Skeletal muscle satellite cell (primary cell): ENCODE data around the gene CLPTM1L.
"Not testable (repeated sequence)": the region's sequence is repeated elsewhere in the genome, so short reads cannot be mapped to it uniquely, and the experiment has no call there.

Source experiments
- H3K27me3 ChIP-seq: 2 replicates; pipeline ENCODE4 v1.7.0; 2013; ENCODE audit warnings: low read length; ENCODE audit not compliant: control insufficient read depth, insufficient read depth
- H3K36me3 ChIP-seq: 2 replicates; pipeline ENCODE4 v1.7.0; 2013; ENCODE audit warnings: mild to moderate bottlenecking, control low read depth, low read length; ENCODE audit not compliant: insufficient read depth
- H3K4me1 ChIP-seq: 2 replicates; pipeline ENCODE4 v1.7.0; 2013; ENCODE audit warnings: low read length; ENCODE audit not compliant: control insufficient read depth, insufficient read depth
- H3K4me2 ChIP-seq: 2 replicates; pipeline ENCODE4 v1.7.0; 2013; ENCODE audit warnings: mild to moderate bottlenecking, low read length
- H3K4me3 ChIP-seq: 2 replicates; pipeline ENCODE4 v1.7.0; 2013; ENCODE audit warnings: low read length
- H3K9ac ChIP-seq: 2 replicates; pipeline ENCODE4 v1.7.0; 2013; ENCODE audit warnings: mild to moderate bottlenecking, low read depth, low read length, moderate library complexity
- H3K9me3 ChIP-seq: replicated peaks from 2 replicates; pipeline ENCODE4 v1.7.0; 2013; ENCODE audit warnings: mild to moderate bottlenecking, control low read depth, low read length

Gene CLPTM1L

DNA sequence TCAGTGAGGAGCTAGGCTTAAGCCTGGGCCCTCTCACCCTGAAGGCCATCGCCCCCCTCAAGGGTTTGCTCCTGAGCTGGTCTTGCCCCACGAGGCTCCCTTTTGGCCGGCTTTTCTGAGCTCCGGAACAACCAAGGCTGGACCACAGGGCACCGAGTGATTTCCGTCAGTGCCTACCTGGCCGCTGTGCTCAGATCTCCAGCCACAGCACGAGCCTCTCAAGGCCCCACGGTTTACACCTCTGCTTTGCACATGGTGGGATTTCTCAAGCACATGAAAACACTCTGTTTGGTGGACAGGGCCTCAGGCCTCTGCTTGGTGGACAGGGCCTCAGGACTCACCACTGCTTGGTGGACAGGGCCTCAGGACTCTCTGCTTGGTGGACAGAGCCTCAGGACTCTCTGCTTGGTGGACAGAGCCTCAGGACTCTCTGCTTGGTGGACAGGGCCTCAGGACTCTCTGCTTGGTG, 15.8 kb downstream of the CLPTM1L start:
- no peak overlapping the region for H3K4me3 ChIP-seq
- H3K36me3 ChIP-seq, result peaks cover 61% of the 10 kb centered on the region
- H3K9ac ChIP-seq, result no peak overlapping the region

DNA sequence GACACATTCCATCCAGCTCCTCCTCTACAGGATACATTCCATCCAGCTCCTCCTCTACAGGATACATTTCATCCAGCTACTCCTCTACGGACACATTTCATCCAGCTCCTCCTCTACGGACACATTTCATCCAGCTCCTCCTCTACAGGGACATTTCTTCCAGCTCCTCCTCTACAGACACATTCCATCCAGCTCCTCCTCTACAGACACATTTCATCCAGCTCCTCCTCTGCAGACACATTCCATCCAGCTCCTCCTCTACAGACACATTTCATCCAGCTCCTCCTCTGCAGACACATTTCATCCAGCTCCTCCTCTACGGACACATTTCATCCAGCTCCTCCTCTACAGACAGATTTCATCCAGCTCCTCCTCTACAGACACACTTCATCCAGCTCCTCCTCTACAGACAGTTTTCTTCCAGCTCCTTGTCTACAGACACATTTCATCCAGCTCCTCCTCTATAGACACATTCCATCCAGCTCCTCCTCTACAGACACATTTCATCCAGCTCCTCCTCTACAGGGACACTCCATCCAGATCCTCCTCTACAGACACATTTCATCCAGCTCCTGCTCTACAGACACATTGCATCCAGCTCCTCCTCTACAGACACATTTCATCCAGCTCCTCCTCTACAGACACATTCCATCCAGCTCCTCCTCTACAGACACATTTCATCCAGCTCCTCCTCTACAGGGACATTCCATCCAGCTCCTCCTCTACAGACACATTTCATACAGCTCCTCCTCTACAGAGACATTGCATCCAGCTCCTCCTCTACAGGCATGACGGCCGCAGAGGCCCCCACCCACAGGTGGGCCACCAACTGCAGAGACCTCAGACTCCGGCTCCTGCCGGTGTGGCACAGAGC, 16.4 kb downstream of the CLPTM1L start:
- not testable (repeated sequence) for H3K9me3 ChIP-seq, H3K4me2 ChIP-seq, H3K9ac ChIP-seq, H3K4me3 ChIP-seq, H3K27me3 ChIP-seq
- H3K36me3 ChIP-seq, result peaks cover 61% of the 10 kb centered on the region
- peaks cover 14% of the 10 kb centered on the region for H3K4me1 ChIP-seq

More for the DNA sequence above, 15.8 kb downstream of the CLPTM1L start:
- H3K9me3 ChIP-seq, result no peaks in the 10 kb centered on the region
- no peaks in the 10 kb centered on the region for H3K27me3 ChIP-seq
- no peak overlapping the region for H3K4me2 ChIP-seq
- peaks cover 14% of the 10 kb centered on the region for H3K4me1 ChIP-seq

DNA sequence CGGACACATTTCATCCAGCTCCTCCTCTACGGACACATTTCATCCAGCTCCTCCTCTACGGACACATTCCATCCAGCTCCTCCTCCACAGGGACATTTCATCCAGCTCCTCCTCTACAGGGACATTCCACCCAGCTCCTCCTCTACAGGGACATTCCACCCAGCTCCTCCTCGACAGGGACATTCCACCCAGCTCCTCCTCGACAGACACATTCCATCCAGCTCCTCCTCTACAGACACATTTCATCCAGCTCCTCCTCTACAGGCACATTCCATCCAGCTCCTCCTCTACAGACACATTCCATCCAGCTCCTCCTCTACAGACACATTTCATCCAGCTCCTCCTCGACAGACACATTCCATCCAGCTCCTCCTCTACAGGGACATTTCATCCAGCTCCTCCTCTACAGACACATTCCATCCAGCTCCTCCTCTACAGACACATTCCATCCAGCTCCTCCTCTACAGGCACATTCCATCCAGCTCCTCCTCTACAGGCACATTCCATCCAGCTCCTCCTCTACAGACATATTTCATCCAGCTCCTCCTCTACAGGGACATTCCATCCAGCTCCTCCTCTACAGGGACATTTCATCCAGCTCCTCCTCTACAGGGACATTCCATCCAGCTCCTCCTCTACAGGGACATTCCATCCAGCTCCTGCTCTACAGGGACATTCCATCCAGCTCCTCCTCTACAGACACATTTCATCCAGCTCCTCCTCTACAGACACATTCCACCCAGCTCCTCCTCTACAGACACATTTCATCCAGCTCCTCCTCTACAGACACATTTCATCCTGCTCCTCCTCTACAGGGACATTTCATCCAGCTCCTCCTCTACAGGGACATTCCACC, 17.8 kb downstream of the CLPTM1L start:
- H3K4me3 ChIP-seq, H3K27me3 ChIP-seq, H3K9me3 ChIP-seq: not testable (repeated sequence)
- Histone ChIP-seq H3K9ac (peak overlapping the region; percentile 22), H3K36me3 (peaks cover 60% of the 10 kb centered on the region), H3K4me1 (peaks cover 14% of the 10 kb centered on the region), H3K4me2 (peak overlapping the region; percentile 5)

DNA sequence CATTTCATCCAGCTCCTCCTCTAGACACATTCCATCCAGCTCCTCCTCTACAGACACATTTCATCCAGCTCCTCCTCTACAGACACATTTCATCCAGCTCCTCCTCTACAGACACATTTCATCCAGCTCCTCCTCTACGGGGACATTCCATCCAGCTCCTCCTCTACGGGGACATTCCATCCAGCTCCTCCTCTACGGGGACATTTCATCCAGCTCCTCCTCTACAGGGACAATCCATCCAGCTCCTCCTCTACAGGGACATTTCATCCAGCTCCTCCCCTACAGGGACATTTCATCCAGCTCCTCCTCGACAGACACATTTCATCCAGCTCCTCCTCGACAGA, 18.4 kb downstream of the CLPTM1L start:
- not testable (repeated sequence) for H3K9me3 ChIP-seq, H3K4me3 ChIP-seq, H3K9ac ChIP-seq, H3K27me3 ChIP-seq, H3K4me2 ChIP-seq
- Histone ChIP-seq H3K4me1 (peaks cover 14% of the 10 kb centered on the region), H3K36me3 (peaks cover 64% of the 10 kb centered on the region)

DNA sequence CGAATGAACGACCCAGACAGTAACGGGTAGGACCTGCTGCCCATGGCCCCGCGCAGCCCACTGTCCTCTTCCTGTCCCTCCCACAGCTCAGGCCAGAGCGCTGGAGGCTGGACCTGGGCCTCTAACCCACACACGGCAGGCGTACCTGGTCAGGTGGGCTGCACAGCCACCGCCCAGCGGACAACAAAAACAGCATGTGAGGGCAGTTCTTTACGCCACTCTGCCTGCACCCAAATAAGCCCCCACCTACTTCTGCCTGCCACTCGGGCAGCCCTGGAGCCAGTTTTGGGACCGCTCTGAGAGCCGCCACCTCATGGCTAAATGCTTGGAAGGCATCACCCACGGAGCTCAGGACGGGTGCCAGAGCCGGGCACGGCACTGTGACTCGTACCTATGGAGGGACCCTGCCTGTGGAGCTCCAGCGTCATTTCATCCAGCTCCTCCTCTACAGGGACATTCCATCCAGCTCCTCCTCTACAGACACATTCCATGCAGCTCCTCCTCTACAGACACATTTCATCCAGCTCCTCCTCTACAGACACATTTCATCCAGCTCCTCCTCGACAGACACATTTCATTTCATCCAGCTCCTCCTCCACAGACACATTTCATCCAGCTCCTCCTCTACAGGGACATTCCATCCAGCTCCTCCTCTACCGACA, 18.9 kb downstream of the CLPTM1L start:
- Histone ChIP-seq H3K4me3 (no peak overlapping the region), H3K4me1 (peaks cover 12% of the 10 kb centered on the region)

DNA sequence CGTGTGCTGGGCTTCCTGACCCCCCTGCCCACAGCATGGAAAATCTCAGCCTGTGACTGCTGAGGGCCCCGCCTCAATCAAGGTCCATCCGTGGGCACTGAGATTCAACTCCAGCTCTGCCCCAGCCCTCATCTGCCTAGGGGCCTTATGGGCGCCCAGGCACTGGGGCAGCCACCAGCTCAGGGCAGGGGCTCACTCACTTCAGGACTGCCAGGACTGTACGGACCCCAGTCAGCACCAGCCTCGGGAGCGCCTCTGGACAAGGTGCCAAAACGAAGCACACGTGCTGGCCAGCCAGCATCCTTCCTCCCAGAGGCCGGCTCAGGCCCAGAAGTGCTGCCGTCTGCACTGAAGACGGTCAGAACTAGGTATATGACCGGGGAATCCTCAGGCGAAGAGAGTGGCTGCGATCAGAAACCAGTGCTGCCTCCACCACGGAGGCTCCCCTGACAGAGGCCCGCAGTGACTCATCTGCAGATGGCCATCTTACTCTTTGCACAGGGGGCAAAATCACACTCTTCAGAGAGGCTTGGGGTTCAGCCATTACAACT, 19.6 kb downstream of the CLPTM1L start:
- Histone ChIP-seq H3K4me2 (no peak overlapping the region), H3K9ac (no peak overlapping the region), H3K36me3 (peaks cover 64% of the 10 kb centered on the region), H3K27me3 (no peaks in the 10 kb centered on the region), H3K9me3 (no peaks in the 10 kb centered on the region), H3K4me1 (peaks cover 4% of the 10 kb centered on the region), H3K4me3 (no peak overlapping the region)

More for the DNA sequence above, 18.9 kb downstream of the CLPTM1L start:
- H3K9me3 ChIP-seq, result no peaks in the 10 kb centered on the region
- no peak overlapping the region for H3K9ac ChIP-seq
- no peaks in the 10 kb centered on the region for H3K27me3 ChIP-seq
- no peak overlapping the region for H3K4me2 ChIP-seq
- H3K36me3 ChIP-seq, result peaks cover 62% of the 10 kb centered on the region

DNA sequence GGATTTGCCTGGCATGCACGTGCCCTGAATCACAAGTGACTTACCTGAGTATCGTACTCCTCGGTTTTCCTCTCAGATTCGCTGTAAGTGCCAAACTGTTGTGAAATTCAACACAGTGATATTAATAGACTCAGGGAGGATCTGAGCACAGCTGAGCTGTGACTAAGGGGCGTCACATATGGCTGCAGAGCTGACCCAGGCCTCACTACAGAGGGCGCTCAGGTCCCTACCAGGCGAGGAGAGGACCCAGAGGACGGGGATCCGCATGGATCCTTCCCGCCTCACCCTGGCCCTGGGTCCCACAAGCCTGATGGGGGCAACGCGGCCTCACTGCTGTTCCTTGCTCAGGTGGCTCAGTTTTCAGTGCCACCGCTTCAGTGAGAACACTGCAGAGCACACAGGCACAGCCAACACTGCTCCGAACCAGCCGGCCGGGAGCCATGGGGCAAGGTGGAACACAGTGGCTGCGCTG, 20.1 kb downstream of the CLPTM1L start:
- H3K4me1 ChIP-seq, result peaks cover 3% of the 10 kb centered on the region
- H3K27me3 ChIP-seq, result no peaks in the 10 kb centered on the region
- no peaks in the 10 kb centered on the region for H3K9me3 ChIP-seq
- H3K9ac ChIP-seq, result no peak overlapping the region
- no peak overlapping the region for H3K4me3 ChIP-seq
- peaks cover 64% of the 10 kb centered on the region for H3K36me3 ChIP-seq
- H3K4me2 ChIP-seq, result no peak overlapping the region

DNA sequence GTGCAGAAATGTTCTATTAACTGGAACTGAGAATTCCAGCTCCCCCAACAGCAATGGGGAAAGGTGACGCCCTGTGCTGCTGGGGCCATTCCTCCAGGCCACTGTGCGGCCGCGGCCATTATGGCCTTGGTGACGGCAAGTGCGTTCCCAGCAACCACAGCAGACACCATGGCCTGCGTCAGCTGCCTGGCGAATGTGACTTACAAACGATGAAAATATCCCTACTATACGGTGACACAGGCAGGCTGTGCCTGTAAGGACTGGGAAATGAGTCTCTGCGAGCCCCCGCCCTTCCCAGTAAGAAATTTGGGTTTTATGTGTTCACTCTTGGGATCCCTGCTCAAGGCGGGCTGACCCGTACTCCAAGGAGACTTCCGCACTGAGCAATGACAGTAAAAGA, 20.6 kb downstream of the CLPTM1L start:
- Histone ChIP-seq H3K27me3 (no peaks in the 10 kb centered on the region), H3K9ac (no peak overlapping the region), H3K9me3 (no peaks in the 10 kb centered on the region), H3K4me1 (peaks cover 3% of the 10 kb centered on the region), H3K4me2 (no peak overlapping the region), H3K4me3 (no peak overlapping the region), H3K36me3 (peaks cover 68% of the 10 kb centered on the region)

DNA sequence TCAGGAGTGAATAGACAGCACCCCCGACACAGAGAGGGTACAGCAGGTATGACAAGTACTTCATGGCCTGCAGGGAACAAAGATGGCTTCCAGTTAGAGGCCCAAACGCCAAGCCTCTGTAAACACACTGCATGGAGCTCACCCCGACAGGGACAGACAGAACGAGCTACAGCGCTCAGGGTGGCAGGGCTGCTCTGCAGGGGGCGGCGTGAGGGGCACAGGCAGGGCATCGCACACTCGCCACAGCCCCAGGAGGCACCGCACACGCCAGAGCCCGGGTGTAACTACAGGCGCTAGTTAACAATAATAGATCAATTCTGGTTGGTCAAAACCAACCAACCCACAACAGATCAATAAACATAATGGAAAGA, 21.1 kb downstream of the CLPTM1L start:
- no peak overlapping the region for H3K9ac ChIP-seq
- no peaks in the 10 kb centered on the region for H3K9me3 ChIP-seq
- H3K36me3 ChIP-seq, result peaks cover 67% of the 10 kb centered on the region
- peaks cover 3% of the 10 kb centered on the region for H3K4me1 ChIP-seq
- no peak overlapping the region for H3K4me3 ChIP-seq
- no peak overlapping the region for H3K4me2 ChIP-seq
- H3K27me3 ChIP-seq, result no peaks in the 10 kb centered on the region

DNA sequence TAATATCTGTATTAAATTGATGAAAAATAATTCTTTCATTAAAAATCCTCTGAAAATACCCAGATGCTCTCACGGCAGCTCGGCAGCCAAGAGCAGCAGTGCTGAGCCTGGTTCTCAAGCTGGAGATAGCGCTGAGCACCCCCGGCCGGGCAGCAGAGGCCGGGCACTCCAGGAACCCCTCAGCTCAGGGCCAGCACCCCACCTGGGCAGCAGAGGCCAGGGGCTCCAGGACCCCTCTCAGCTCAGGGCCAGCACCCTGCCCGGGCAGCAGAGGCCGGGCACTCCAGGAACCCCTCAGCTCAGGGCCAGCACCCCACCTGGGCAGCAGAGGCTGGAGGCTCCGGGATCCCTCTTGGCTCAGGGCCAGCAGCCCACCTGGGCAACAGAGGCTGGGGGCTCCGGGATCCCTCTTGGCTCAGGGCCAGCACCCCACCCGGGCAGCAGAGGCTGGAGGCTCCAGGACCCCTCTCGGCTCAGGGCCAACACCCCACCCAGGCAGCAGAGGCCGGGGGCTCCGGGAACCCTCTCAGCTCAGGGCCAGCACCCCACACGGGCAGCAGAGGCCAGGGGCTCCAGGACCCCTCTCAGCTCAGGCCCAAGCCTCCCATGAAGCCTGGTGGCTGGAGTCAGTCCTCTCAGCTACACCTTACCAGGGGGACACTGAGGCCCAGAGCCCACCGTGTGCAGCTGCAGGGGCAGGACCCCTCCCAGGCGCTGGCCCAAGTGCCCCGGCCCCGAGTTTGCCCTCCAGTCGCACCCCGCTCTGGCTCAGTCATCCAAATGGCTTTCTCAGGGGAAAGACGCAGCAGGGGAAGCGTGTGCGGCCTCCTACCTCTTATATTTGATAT, 21.7 kb downstream of the CLPTM1L start:
- Histone ChIP-seq H3K36me3 (peaks cover 73% of the 10 kb centered on the region), H3K9ac (no peak overlapping the region), H3K4me2 (no peak overlapping the region), H3K4me3 (no peak overlapping the region), H3K27me3 (no peaks in the 10 kb centered on the region), H3K9me3 (no peaks in the 10 kb centered on the region), H3K4me1 (peaks cover 3% of the 10 kb centered on the region)
